Measurements from ENCODE around the gene SNX17. TPM values are rescaled to one million over a fixed set of nuclear protein-coding genes. Genes with fewer than 3 reads are reported as not detected.

SNX17 gene
- total and polyA plus RNA-seq, 2 of the 13 experiments (the other 11 are each of a cell fraction or from before 2014, with no cell fraction given): 75.0 to 109 TPM

DNA sequence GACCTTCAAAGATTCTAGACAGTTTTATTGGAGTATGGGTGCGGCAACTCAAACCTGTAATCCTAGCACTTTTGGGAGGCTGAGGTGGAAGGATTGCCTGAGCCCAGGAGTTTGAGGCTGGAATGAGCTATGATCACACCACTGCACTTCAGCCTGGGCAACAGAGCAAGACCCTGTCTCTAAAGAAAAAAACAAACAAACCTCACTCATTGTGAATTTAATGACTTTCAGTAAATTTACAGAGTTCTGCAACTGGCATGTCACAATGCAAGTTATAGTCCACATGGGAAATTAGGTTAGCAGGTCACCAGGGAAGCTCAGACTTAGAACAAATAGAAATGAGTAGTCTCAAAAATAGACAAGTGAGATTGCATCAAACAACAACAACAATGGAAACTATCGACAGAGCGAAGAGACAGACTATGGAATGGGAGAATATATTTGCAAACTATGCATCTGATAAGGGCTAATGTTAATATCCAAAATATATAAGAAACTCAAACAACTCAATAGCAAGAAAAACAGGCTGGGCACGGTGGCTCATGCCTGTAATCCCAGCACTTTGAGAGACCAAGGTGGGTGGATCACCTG is 51.3 kb downstream of the SNX17 start (continued):
- TF ChIP-seq NAIF1 (CRISPR knock-in tag; IDR thresholded peaks at IDR 0.05; ENCODE audit: borderline replicate concordance): no peak
- TF ChIP-seq CREB1 (IDR thresholded peaks at IDR 0.05): no peak
- 0 out of 2 replicates have a peak, but pooled peaks have one; percentile 25 for TF ChIP-seq CREB1 (CRISPR knock-in tag; IDR thresholded peaks at IDR 0.05)
- no peak for TF ChIP-seq SMAD9 (CRISPR knock-in tag; IDR thresholded peaks at IDR 0.05)
- peak; percentile 42; the same call in 1 of the 2 replicates for TF ChIP-seq MIXL1 (CRISPR knock-in tag; IDR thresholded peaks at IDR 0.05)
- no peak for TF ChIP-seq HOXA9 (CRISPR knock-in tag; IDR thresholded peaks at IDR 0.05; ENCODE audit: borderline replicate concordance)
- TF ChIP-seq TBX3 (IDR thresholded peaks at IDR 0.05; ENCODE audit: borderline replicate concordance): peak; percentile 26; the same call in 1 of the 2 replicates
- TF ChIP-seq, protein P1, sequence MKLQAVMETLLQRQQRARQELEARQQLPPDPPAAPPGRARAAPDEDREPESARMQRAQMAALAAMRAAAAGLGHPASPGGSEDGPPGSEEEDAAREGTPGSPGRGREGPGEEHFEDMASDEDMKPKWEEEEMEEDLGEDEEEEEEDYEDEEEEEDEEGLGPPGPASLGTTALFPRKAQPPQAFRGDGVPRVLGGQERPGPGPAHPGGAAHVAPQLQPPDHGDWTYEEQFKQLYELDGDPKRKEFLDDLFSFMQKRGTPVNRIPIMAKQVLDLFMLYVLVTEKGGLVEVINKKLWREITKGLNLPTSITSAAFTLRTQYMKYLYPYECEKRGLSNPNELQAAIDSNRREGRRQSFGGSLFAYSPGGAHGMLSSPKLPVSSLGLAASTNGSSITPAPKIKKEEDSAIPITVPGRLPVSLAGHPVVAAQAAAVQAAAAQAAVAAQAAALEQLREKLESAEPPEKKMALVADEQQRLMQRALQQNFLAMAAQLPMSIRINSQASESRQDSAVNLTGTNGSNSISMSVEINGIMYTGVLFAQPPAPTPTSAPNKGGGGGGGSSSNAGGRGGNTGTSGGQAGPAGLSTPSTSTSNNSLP (IDR thresholded peaks at IDR 0.05; ENCODE audit: low read depth, low read length): peak; percentile 30; the same call in 1 of the 2 replicates
- no peak for TF ChIP-seq SCMH1 (CRISPR knock-in tag; IDR thresholded peaks at IDR 0.05; ENCODE audit: borderline replicate concordance)
- TF ChIP-seq CEBPB (IDR thresholded peaks at IDR 0.05; ENCODE audit: borderline replicate concordance, low read depth, low read length): peak; percentile 59; the same call in 1 of the 2 replicates
- no peak for TF ChIP-seq HES4 (CRISPR knock-in tag; IDR thresholded peaks at IDR 0.05; ENCODE audit: borderline replicate concordance)
- no peak for TF ChIP-seq SOX6 (IDR thresholded peaks at IDR 0.05)
- peak; percentile 62; the same call in 1 of the 2 replicates for TF ChIP-seq SOX6 (CRISPR knock-in tag; IDR thresholded peaks at IDR 0.05)
- peak; percentile 26 for TF ChIP-seq TBL1XR1 (IDR thresholded peaks at IDR 0.05; ENCODE audit: borderline replicate concordance, low read length, partially characterized antibody)
- peak; percentile 93 for TF ChIP-seq ZMYM3 (CRISPR knock-in tag; IDR thresholded peaks at IDR 0.05)
- TF ChIP-seq ZMYM2 (CRISPR knock-in tag; IDR thresholded peaks at IDR 0.05): peak; percentile 81
- TF ChIP-seq THYN1 (CRISPR knock-in tag; IDR thresholded peaks at IDR 0.05; ENCODE audit: borderline replicate concordance, low read depth): no peak
- no peak for TF ChIP-seq ZNF800 (CRISPR knock-in tag; IDR thresholded peaks at IDR 0.05)
- no peak for TF ChIP-seq EEA1 (CRISPR knock-in tag; IDR thresholded peaks at IDR 0.05; ENCODE audit: borderline replicate concordance)
- TF ChIP-seq FOXK2 (IDR thresholded peaks at IDR 0.05): peak; percentile 27; the same call in 1 of the 2 replicates
- 0 out of 2 replicates have a peak, but pooled peaks have one; percentile 45 for TF ChIP-seq RARA (CRISPR knock-in tag; IDR thresholded peaks at IDR 0.05)
- 0 out of 2 replicates have a peak, but pooled peaks have one; percentile 34 for TF ChIP-seq RCOR2 (CRISPR knock-in tag; IDR thresholded peaks at IDR 0.05)
- TF ChIP-seq, protein P2, sequence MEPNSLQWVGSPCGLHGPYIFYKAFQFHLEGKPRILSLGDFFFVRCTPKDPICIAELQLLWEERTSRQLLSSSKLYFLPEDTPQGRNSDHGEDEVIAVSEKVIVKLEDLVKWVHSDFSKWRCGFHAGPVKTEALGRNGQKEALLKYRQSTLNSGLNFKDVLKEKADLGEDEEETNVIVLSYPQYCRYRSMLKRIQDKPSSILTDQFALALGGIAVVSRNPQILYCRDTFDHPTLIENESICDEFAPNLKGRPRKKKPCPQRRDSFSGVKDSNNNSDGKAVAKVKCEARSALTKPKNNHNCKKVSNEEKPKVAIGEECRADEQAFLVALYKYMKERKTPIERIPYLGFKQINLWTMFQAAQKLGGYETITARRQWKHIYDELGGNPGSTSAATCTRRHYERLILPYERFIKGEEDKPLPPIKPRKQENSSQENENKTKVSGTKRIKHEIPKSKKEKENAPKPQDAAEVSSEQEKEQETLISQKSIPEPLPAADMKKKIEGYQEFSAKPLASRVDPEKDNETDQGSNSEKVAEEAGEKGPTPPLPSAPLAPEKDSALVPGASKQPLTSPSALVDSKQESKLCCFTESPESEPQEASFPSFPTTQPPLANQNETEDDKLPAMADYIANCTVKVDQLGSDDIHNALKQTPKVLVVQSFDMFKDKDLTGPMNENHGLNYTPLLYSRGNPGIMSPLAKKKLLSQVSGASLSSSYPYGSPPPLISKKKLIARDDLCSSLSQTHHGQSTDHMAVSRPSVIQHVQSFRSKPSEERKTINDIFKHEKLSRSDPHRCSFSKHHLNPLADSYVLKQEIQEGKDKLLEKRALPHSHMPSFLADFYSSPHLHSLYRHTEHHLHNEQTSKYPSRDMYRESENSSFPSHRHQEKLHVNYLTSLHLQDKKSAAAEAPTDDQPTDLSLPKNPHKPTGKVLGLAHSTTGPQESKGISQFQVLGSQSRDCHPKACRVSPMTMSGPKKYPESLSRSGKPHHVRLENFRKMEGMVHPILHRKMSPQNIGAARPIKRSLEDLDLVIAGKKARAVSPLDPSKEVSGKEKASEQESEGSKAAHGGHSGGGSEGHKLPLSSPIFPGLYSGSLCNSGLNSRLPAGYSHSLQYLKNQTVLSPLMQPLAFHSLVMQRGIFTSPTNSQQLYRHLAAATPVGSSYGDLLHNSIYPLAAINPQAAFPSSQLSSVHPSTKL (CRISPR knock-in tag; IDR thresholded peaks at IDR 0.05): peak; percentile 22; the same call in 1 of the 2 replicates
- TF ChIP-seq SOX5 (CRISPR knock-in tag; IDR thresholded peaks at IDR 0.05; ENCODE audit: borderline replicate concordance): peak; percentile 54; the same call in 1 of the 2 replicates

Data from HepG2 (cell line).